ENCODE measurements around the gene COLQ. TPM values are rescaled to one million over a fixed set of nuclear protein-coding genes. Genes with fewer than 3 reads are reported as not detected.

The COLQ gene
- total RNA-seq, 1 donor from 2014 or later = 2.1 TPM

DNA sequence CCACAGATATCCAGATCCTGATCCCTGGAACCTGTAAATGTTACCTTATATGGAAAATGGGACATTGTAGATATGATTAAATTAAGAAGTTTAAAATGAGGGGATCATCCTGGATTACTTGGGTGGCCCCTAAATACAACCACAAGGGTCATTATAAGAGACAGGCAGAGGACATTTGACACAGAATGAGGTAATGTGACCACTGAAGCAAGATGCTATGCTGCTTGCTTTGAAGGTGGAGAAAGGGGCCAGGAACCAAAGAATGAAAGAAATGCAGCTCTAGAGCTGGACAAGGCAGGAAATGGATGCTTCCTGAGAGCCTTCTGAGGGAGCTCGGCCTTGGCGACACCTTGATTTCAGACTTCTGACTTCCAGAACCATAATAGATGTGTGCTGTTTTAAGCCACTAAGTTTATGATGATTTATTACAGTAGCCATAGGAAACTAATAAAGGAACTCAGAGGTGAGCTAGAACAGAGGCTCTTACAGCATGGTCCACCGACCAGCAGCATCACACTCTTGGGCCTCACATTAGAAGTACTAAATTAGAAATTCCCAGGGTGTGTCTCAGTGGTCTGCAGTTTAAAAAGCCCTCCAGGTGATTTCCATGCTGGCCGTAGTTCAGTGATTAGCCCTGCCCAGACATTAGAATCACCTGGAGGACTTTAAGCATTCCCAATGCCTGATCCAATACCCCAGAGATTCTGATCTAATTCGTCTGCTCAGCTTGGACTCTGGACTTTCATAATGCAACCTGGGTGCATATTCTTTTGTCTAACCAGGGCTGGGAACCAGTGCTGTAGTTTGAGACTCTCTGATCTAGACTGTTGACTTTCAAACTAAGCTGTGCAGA lies 7.5 kb downstream of the COLQ start:
- TF ChIP-seq, protein P1, sequence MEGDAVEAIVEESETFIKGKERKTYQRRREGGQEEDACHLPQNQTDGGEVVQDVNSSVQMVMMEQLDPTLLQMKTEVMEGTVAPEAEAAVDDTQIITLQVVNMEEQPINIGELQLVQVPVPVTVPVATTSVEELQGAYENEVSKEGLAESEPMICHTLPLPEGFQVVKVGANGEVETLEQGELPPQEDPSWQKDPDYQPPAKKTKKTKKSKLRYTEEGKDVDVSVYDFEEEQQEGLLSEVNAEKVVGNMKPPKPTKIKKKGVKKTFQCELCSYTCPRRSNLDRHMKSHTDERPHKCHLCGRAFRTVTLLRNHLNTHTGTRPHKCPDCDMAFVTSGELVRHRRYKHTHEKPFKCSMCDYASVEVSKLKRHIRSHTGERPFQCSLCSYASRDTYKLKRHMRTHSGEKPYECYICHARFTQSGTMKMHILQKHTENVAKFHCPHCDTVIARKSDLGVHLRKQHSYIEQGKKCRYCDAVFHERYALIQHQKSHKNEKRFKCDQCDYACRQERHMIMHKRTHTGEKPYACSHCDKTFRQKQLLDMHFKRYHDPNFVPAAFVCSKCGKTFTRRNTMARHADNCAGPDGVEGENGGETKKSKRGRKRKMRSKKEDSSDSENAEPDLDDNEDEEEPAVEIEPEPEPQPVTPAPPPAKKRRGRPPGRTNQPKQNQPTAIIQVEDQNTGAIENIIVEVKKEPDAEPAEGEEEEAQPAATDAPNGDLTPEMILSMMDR (IDR thresholded peaks at IDR 0.05; ENCODE audit: unreplicated experiment) = no peak
- no peak overlapping the region for H3K4me3 Mint-ChIP-seq (ENCODE audit: unreplicated experiment)
- H3K36me3 Mint-ChIP-seq (ENCODE audit: low read depth, unreplicated experiment) = no peaks in the 10 kb centered on the region
- no peaks in the 10 kb centered on the region for H3K9me3 Mint-ChIP-seq (ENCODE audit: unreplicated experiment)
- peaks cover 5% of the 10 kb centered on the region for H3K27me3 Mint-ChIP-seq (ENCODE audit: unreplicated experiment)
- H3K27ac Mint-ChIP-seq (ENCODE audit: unreplicated experiment) = no peak overlapping the region
- DNase-seq (ENCODE audit: low spot score) = no peak
- peaks cover 25% of the 10 kb centered on the region for H3K4me1 Mint-ChIP-seq (ENCODE audit: unreplicated experiment)

DNA sequence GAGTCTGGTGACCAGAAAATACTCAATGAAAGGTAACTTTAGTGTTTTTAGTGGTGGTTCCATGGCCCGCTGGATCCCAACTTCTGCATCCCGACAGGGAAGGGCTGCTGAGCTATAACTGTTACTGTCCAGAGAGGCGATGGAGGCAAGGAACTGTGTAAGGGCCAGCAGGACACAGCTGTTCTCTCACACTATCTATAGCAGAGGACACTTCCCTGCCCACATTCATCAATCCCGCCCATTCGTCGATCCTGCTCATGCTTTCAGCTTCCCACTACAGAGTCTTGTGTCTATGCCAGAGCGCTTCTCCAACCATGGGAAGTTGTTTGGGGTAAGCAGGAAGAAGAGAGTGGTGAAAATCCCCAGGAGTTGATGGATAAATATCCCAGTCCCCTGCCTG lies 8.4 kb downstream of the COLQ start:
- Mint-ChIP-seq H3K27ac (ENCODE audit: unreplicated experiment) (no peak overlapping the region), H3K36me3 (ENCODE audit: low read depth, unreplicated experiment) (no peaks in the 10 kb centered on the region), H3K27me3 (ENCODE audit: unreplicated experiment) (peaks cover 5% of the 10 kb centered on the region), H3K4me3 (ENCODE audit: unreplicated experiment) (no peak overlapping the region), H3K9me3 (ENCODE audit: unreplicated experiment) (no peaks in the 10 kb centered on the region), H3K4me1 (ENCODE audit: unreplicated experiment) (peaks cover 25% of the 10 kb centered on the region)
- DNase-seq (ENCODE audit: low spot score) = no peak
- TF ChIP-seq, protein P1 (IDR thresholded peaks at IDR 0.05; ENCODE audit: unreplicated experiment) = no peak

DNA sequence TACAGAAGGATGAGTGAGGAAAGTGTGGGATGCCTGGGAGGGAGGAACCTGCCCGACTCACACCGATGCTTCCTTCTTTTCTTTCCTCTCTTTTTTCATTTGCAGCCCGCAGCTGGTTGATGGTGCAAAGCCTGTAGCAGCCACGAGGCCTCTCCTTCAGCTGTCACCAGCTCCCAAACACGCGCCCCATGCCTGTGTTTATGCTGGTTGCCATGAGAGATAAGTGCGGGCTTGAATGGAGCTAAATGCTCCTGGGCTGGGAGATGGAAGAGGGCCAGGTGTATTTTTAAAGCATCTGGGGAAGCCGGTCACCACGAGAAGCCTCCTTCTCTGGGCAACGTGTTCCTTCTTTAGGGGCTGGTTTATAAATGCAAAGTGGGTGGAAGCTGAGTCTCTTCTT lies 9.3 kb downstream of the COLQ start:
- Mint-ChIP-seq H3K4me1 (ENCODE audit: unreplicated experiment) (peaks cover 25% of the 10 kb centered on the region), H3K36me3 (ENCODE audit: low read depth, unreplicated experiment) (no peaks in the 10 kb centered on the region), H3K9me3 (ENCODE audit: unreplicated experiment) (no peaks in the 10 kb centered on the region), H3K27me3 (ENCODE audit: unreplicated experiment) (peaks cover 5% of the 10 kb centered on the region), H3K4me3 (ENCODE audit: unreplicated experiment) (no peak overlapping the region), H3K27ac (ENCODE audit: unreplicated experiment) (no peak overlapping the region)
- DNase-seq (ENCODE audit: low spot score) = no peak
- TF ChIP-seq, protein P1 (IDR thresholded peaks at IDR 0.05; ENCODE audit: unreplicated experiment) = no peak

DNA sequence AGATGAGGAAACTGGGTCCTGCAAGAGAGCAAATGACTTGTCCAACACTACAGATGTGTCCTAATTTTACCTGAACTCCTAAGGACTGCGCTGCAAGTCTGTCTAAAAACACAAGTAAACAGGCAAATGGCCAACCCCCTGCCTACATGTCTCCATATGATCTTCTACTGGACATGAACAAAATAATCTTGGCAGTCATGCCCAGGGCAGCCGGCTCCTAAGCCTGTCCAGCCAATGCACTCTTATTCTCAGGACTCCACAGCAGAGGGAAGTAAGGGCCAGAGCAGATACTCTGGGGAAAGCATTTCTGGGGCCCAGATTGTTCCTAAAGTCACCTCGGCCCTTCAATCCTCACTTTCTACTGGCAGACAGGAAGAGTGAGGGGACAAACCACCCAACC lies 10.3 kb downstream of the COLQ start:
- Mint-ChIP-seq H3K27me3 (ENCODE audit: unreplicated experiment) (peaks cover 3% of the 10 kb centered on the region), H3K36me3 (ENCODE audit: low read depth, unreplicated experiment) (no peaks in the 10 kb centered on the region), H3K4me1 (ENCODE audit: unreplicated experiment) (peaks cover 25% of the 10 kb centered on the region), H3K4me3 (ENCODE audit: unreplicated experiment) (no peak overlapping the region), H3K27ac (ENCODE audit: unreplicated experiment) (peak overlapping the region; percentile 18), H3K9me3 (ENCODE audit: unreplicated experiment) (no peaks in the 10 kb centered on the region)
- TF ChIP-seq, protein P1 (IDR thresholded peaks at IDR 0.05; ENCODE audit: unreplicated experiment) = no peak
- DNase-seq (ENCODE audit: low spot score) = no peak

DNA sequence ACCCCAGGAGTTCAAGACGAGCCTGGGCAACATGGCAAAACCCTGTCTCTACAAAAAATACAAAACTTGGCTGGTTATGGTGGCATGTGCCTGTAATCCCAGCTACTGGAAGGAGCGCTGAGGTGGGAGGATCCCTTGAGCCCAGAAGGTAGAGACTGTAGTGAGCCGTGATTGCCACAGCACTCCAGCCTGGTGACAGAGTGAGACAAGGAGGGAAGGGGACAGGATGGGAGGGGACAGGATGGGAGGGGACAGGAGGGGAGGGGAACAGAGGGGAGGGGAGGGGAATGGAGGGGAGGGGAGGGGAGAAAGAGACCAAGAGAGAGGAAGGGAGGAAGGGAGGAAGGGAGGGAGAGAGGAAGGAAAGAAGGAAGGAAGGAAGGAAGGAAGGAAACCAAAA lies 11.0 kb downstream of the COLQ start:
- Mint-ChIP-seq H3K36me3 (ENCODE audit: low read depth, unreplicated experiment) (no peaks in the 10 kb centered on the region), H3K4me3 (ENCODE audit: unreplicated experiment) (no peak overlapping the region), H3K9me3 (ENCODE audit: unreplicated experiment) (no peaks in the 10 kb centered on the region), H3K27ac (ENCODE audit: unreplicated experiment) (no peak overlapping the region), H3K27me3 (ENCODE audit: unreplicated experiment) (peaks cover 3% of the 10 kb centered on the region), H3K4me1 (ENCODE audit: unreplicated experiment) (peaks cover 25% of the 10 kb centered on the region)
- TF ChIP-seq, protein P1 (IDR thresholded peaks at IDR 0.05; ENCODE audit: unreplicated experiment) = no peak
- DNase-seq (ENCODE audit: low spot score) = no peak

All from endothelial cell (in vitro differentiated cells).